Astrocyte (in vitro differentiated cells and primary cell): ENCODE results near the gene PCP4L1.

Source experiments
- CTCF ChIP-seq: IDR thresholded peaks from 2 replicates; pipeline ENCODE4 v1.5.1; 2011; ENCODE audit warnings: low read depth, mild to moderate bottlenecking, inconsistent platforms, low read length, moderate library complexity; ENCODE audit not compliant: insufficient read depth
- EZH2 ChIP-seq: IDR thresholded peaks from 2 replicates; pipeline ENCODE4 v1.6.1; 2012; ENCODE audit warnings: mild to moderate bottlenecking, low read length, inconsistent platforms; ENCODE audit not compliant: insufficient read depth

GRCh38 chr1:161298116-161298515 lies 39.6 kb downstream of the PCP4L1 start:
- TF ChIP-seq CTCF, result no peak
- TF ChIP-seq EZH2, result no peak
